GM18499 (cell line): ENCODE data around the gene TOE1.

Experiments used
- ATAC-seq: cut with Tn5 transposase; IDR thresholded peaks from one replicate; pipeline ENCODE4 v1.9.1; 2021; ENCODE audit warnings: moderate number of reproducible peaks; ENCODE audit not compliant: insufficient read depth, unreplicated experiment

The TOE1 gene

GRCh38 chr1:45325851-45326506 is 14.0 kb upstream of the TOE1 start:
- ATAC-seq: no peak

GRCh38 chr1:45326627-45327623 is 13.0 kb upstream of the TOE1 start, which contains the start of gene HPDL:
HPDL (plus strand) TSS chr1:45326895; CDS start chr1:45327149, 254 bp downstream.
- no peak for ATAC-seq

DNA sequence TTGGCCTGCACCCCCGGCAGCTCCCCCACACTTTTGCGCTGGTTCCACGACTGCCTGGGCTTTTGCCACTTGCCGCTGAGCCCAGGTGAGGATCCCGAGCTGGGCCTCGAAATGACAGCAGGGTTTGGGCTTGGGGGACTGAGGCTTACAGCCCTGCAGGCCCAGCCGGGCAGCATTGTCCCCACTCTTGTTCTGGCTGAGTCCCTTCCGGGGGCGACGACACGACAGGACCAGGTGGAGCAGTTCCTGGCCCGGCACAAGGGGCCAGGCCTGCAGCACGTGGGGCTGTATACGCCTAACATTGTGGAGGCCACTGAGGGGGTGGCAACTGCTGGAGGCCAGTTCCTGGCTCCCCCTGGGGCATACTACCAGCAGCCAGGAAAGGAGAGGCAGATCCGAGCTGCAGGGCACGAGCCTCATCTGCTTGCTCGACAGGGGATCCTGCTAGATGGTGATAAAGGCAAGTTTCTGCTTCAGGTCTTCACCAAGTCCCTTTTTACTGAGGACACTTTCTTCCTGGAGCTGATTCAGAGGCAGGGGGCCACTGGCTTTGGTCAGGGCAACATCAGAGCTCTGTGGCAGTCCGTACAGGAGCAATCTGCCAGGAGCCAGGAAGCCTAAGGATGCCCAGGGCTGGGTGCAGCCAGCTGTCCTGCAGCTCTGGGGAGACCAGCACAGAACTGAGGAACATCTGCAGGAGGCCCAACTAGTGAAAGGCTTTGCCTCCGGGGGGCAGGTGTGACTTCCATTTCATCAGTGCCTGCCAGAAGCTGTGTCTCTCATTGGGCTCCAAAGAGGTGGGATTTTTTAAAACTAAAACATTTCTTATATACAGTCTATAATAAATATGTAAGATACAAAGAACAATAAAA is 12.1 kb upstream of the TOE1 start:
- ATAC-seq: no peak

DNA sequence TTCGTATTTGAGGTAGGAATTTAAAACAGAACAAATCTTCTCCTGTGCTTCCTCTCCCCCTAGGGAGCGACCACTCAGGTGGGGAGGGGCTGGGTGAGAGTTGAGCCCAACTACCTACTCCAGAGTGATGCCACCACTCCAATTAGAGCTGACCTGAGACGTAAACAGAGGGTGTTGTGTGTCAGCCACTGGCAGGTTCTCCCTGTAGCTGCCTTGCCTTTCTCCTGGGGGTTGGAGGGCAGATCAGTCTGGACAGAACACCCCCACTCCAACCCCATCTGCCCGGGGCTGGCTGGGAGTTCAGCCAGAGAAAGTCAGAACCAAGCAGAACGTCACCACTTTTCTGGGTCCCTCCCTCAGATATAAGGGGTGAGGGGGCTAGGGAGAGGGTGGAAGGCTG is 11.3 kb upstream of the TOE1 start:
- ATAC-seq: no peak

GRCh38 chr1:45329445-45329844 is 10.5 kb upstream of the TOE1 start:
- ATAC-seq: no peak

DNA sequence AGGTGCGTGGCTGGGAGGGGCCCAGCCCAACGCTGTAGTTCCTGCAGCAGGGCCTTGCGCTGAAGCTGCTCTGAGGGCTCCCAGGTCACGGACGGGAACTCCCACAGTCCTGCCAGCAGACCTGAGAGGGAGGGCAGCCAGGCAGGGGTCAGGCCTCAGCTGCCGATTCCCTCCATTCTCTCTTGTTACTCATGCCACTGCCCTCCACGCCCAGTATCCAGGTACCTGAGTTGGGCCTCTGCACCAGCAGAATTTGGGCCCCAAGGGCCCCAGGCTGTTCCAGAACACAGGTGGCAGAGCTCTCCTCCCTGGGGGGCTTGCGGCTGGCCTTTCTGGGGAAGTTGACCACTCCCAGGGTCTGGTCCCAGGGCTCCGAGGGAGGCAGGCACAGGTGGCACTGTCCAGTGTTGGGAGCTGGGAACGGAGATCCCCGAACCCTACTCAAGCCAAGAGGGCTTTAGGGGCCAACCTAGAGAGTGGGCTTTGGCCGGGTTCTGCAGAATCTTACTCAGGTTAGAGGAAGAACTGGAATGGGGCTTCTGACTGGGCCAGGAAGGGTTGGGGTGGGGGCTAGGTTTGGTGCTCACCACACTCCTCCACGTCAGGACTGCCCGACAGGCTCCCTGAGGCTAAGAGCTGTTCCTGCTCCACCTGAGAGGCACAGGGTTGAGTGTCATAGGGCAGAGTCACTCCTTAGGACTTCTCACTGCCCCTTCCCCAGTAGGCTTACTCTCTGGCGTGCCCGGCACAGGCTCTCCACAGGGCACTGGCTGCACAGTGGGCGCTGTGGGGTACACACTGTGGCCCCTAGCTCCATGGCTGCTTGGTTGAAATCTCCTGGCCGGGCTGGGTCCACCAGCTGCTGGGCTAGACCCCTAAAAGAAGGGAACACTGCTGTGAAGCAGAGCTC is 8.3 kb upstream of the TOE1 start:
- no peak for ATAC-seq

DNA sequence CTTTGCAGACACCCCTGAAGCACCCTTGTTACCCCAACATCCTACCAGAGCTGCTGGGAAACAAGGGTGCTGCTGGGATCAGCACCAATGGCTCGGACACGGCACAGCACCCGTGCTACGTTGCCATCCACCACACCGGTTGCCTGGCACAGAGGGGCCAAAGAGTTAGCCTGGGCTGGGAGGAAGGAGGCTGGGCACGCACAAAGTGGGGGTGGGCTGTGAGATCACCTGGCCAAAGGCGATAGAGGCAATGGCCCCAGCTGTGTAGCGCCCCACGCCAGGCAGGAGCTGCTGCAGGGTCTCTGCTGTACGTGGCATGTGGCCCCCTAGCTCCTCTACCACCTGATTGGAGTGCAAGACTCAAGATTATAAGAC is 7.6 kb upstream of the TOE1 start:
- no peak for ATAC-seq

- ATAC-seq: no peak
Observed at GRCh38 chr1:45334308-45335245, 5.4 kb upstream of the TOE1 start.

DNA sequence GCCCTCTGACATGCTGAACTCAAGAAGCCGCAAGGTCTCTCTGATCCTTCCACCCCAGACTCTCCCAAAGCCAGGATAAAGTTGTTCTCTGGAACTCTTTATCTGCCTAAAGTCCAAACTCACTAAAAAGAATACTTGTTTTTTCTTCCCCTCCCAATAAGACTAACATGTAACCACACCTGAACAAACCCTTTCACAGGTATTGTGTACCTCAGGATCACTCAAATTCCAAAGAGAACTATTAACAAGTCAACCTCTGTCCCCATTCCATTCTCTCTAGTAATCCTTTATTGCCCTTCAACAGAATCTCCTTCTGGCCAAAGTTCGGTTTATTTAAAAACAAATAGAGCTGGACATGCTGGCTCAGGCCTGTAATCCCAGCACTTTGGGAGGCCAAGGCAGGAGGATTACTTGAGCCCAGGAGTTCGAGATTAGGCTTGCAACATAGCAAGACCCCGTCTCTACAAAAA is 4.1 kb upstream of the TOE1 start:
- no peak for ATAC-seq

DNA sequence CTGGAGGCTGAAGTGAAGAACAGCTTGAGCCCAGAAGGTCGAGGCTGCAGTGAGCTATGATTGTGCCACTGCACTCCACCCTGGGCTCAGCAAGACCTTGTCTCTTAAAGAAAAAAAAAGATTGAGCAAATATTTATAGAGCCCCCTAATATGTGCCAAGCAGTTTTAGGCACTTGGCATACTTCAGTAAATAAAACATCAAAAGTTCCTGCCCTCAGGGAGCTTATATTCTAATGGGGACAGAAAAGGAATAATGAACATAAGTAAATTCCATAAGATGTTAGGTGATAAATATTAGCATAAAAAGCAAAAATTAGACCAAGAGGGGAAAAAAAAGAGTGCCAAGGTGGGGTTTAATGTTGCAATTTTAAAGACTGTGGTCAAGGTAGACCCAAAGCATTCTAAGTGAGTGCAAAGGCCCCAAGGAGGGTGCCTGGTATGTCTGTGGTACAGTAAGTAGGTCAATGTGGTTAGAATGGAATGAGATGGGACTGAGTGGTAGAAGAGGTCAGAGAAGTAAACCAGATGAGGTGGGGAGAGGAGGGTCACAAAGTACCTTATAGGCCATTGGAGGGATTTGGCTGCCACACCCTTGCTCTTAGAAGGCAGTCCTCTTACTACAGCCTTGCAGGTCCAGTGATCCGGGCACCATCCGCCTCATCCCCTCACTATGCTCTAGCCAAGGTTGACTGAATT is 2.2 kb upstream of the TOE1 start:
- ATAC-seq: no peak

DNA sequence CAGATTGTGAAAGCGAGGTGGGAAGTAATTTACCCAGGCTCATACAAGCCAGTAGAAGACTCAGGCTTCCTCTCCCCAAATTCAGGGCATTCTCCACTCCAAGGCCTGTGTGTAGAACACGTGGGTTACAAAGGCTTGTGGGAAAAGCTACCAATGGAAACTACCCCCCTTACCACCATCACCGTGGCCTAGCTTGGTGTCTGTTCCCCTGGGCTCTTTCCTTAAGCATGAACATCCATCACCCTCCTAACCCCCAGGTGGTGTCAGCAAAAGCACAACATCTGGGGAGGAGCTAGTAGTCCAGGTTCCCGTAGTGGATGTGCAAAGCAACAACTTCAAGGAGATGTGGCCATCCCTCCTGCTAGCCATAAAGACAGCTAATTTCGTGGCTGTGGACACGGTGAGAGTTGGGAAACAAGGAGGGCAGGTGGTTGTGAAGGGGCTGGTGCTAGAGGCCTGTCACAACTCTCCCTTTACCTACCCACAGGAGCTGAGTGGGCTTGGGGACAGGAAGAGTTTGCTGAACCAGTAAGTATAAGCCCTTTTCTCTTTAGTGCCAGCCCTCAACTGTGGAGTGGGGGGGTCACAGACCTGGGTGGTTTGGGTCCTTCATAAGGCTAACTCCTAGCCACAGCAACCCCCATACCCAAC is 971 bp downstream of the TOE1 start:
- ATAC-seq: no peak

DNA sequence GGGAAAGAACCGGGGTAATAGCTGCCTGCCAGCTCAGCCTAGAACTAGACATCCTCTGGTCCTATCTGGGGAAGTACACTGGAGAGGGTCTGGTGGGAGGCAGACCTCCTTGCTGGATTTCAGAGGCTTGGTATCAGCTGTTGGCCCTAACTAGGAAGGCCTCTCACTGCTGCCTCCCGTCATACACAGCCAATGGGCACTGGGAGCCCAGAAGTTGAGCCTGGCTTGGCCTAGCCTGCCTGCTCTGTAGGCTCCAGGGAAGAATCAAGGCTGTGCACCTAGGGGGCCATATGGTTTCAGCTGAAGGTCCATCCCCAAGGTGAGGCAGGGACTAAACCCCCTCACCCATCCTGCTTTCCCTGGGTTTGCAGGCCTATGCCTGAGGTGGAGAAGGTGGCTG is 4.5 kb downstream of the TOE1 start:
- ATAC-seq: no peak

DNA sequence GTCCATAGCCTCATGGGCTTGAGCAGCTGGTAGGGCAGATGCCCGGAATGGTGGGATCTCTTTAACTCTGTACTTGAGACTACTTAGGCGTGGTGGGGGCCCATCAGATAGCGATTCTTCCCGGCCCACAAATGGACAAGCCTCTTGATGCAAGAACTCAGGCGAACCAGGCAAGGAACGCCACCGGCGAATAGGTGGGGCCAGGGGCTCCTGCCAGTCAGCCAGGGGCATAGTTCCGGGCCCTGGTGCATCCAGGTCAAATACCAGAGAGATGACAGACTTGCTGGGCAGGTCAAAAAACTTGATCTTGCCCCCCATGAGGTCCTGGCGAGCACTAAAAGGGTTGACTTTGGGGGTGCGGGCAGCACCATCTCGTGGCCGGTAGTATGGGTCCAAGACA is 5.0 kb downstream of the TOE1 start:
- ATAC-seq: no peak

- no peak for ATAC-seq
Observed at GRCh38 chr1:45346473-45346872, 6.5 kb downstream of the TOE1 start.

GRCh38 chr1:45348020-45348419 is 8.1 kb downstream of the TOE1 start:
- ATAC-seq: no peak

DNA sequence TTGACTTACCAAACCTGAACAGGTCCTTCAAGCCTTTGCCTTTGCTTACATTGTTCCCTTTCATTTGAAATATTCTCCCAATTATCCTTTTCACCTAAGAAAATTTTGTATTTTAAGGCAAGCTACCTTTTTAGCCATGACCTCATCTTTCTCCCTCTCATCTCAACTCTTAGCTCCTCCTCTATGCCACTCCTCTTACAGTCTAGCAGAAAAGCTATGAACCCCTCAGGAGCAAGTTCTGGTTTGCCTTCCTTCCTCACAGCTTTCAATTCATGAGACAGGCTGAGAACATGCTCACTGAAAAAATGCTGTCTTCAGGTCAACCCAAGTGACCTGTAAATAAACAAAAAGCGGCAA is 8.6 kb downstream of the TOE1 start:
- no peak for ATAC-seq

GRCh38 chr1:45348966-45349677 is 9.2 kb downstream of the TOE1 start:
- ATAC-seq: no peak
